Measurements from ENCODE around the gene MOV10.

Gene MOV10

DNA sequence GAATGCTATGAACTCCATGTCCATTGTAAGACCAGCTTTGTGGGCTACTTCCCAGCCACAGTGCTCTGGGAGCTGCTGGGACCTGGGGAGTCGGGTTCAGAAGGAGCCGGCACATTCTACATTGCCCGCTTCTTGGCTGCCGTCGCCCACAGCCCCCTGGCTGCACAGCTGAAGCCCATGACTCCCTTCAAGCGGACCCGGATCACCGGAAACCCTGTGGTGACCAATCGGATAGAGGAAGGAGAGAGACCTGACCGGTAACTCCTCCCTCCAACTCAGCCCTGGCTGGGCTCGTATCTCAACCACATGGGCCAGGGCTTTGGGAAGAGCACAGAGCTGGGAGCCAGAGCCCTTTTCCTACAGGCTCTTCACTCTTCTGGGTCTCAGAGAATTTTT is 15.4 kb downstream of the MOV10 start:
- Histone ChIP-seq H3K4me2 (ENCODE audit: low read length) (no peak overlapping the region), H3K9me3 (replicated peaks; ENCODE audit: low read length) (no peaks in the 10 kb centered on the region), H3K36me3 (ENCODE audit: insufficient read depth, low read length) (peaks cover 29% of the 10 kb centered on the region), H3K27me3 (ENCODE audit: control insufficient read depth, insufficient read depth, low read length) (no peaks in the 10 kb centered on the region), H3K9ac (ENCODE audit: low read depth, low read length) (no peak overlapping the region), H3K4me1 (ENCODE audit: control insufficient read depth, insufficient read depth, low read length) (no peaks in the 10 kb centered on the region), H3K4me3 (ENCODE audit: low read length) (no peak overlapping the region)

DNA sequence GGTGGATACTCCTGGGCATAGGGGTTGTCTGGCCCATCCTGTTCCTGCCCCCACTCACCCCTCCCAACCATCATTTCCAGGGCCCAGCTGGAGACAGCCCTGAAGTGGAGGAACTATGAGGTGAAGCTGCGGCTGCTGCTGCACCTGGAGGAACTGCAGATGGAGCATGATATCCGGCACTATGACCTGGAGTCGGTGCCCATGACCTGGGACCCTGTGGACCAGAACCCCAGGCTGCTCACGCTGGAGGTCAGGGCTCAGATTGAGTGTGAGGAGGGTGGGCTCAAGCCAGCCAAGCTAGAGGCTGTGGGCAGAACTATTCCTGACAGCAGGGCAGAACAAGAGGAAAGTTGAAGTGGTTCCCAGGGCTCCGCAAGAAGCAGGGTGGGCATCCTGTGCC is 18.2 kb downstream of the MOV10 start:
- Histone ChIP-seq H3K9ac (ENCODE audit: low read depth, low read length) (no peak overlapping the region), H3K9me3 (replicated peaks; ENCODE audit: low read length) (no peaks in the 10 kb centered on the region), H3K27me3 (ENCODE audit: control insufficient read depth, insufficient read depth, low read length) (no peaks in the 10 kb centered on the region), H3K36me3 (ENCODE audit: insufficient read depth, low read length) (peaks cover 39% of the 10 kb centered on the region), H3K4me2 (ENCODE audit: low read length) (no peak overlapping the region), H3K4me3 (ENCODE audit: low read length) (no peak overlapping the region), H3K4me1 (ENCODE audit: control insufficient read depth, insufficient read depth, low read length) (no peaks in the 10 kb centered on the region)

- no peaks in the 10 kb centered on the region for H3K27me3 ChIP-seq (ENCODE audit: control insufficient read depth, insufficient read depth, low read length)
- H3K4me3 ChIP-seq (ENCODE audit: low read length) = no peak overlapping the region
- no peaks in the 10 kb centered on the region for H3K9me3 ChIP-seq (replicated peaks; ENCODE audit: low read length)
- H3K4me2 ChIP-seq (ENCODE audit: low read length) = no peak overlapping the region
- H3K36me3 ChIP-seq (ENCODE audit: insufficient read depth, low read length) = peaks cover 46% of the 10 kb centered on the region
- no peaks in the 10 kb centered on the region for H3K4me1 ChIP-seq (ENCODE audit: control insufficient read depth, insufficient read depth, low read length)
- no peak overlapping the region for H3K9ac ChIP-seq (ENCODE audit: low read depth, low read length)
These were observed 19.4 kb downstream of the MOV10 start for GRCh38 chr1:112693821-112694220.

GRCh38 chr1:112694363-112694929 is 20.0 kb downstream of the MOV10 start:
- peaks cover 45% of the 10 kb centered on the region for H3K36me3 ChIP-seq (ENCODE audit: insufficient read depth, low read length)
- no peak overlapping the region for H3K4me2 ChIP-seq (ENCODE audit: low read length)
- H3K4me3 ChIP-seq (ENCODE audit: low read length) = no peak overlapping the region
- no peaks in the 10 kb centered on the region for H3K4me1 ChIP-seq (ENCODE audit: control insufficient read depth, insufficient read depth, low read length)
- H3K9ac ChIP-seq (ENCODE audit: low read depth, low read length) = no peak overlapping the region
- no peaks in the 10 kb centered on the region for H3K27me3 ChIP-seq (ENCODE audit: control insufficient read depth, insufficient read depth, low read length)
- no peaks in the 10 kb centered on the region for H3K9me3 ChIP-seq (replicated peaks; ENCODE audit: low read length)

DNA sequence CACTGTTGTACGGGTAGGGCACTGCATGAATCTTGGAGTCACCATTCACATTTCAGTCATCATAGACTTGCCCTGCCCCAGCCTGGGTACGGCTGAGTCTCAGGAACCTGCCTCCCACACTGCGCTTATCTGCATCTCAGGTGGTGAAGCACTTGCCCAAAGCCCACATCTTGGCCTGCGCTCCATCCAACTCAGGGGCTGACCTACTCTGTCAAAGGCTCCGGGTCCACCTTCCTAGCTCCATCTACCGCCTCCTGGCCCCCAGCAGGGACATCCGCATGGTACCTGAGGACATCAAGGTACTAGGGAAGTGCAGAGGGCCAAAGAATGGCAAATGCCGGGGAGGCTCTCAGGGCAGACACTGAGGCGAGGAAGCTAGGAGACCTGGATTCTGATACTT is 20.8 kb downstream of the MOV10 start:
- H3K36me3 ChIP-seq (ENCODE audit: insufficient read depth, low read length) = peaks cover 47% of the 10 kb centered on the region

DNA sequence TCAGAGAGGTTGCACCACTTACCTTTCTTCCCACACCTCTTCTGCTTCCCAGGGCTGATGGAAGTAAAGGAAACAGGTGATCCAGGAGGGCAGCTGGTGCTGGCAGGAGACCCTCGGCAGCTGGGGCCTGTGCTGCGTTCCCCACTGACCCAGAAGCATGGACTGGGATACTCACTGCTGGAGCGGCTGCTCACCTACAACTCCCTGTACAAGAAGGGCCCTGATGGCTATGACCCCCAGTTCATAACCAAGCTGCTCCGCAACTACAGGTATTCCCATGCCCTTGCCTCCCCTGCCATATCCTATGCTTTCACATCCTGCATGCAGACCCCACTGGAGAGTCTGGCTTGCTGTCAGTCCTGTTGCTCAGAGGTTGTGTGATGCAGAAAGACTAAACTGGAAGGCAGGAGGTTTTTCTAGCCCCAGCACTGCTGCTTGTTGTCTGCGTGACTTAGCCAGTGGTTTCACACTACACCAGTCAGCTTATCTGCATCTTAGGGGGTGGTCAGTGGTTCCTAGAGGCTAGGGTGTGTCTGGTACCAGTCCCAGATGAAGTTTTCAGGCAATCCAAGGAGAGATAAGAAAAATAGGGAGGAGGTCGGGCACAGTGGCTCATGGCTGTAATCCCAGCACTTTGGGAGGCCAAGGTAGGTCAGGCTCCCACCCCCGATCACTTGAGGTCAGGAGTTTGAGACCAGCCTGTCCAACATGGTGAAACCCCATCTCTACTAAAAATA is 22.3 kb downstream of the MOV10 start:
- Histone ChIP-seq H3K9ac (ENCODE audit: low read depth, low read length) (no peak overlapping the region), H3K9me3 (replicated peaks; ENCODE audit: low read length) (no peaks in the 10 kb centered on the region), H3K4me2 (ENCODE audit: low read length) (no peak overlapping the region), H3K27me3 (ENCODE audit: control insufficient read depth, insufficient read depth, low read length) (no peaks in the 10 kb centered on the region), H3K4me3 (ENCODE audit: low read length) (no peak overlapping the region), H3K36me3 (ENCODE audit: insufficient read depth, low read length) (peaks cover 56% of the 10 kb centered on the region), H3K4me1 (ENCODE audit: control insufficient read depth, insufficient read depth, low read length) (peaks cover 20% of the 10 kb centered on the region)

More for the DNA sequence above, 20.8 kb downstream of the MOV10 start:
- Histone ChIP-seq H3K4me1 (ENCODE audit: control insufficient read depth, insufficient read depth, low read length) (peaks cover 6% of the 10 kb centered on the region), H3K4me3 (ENCODE audit: low read length) (no peak overlapping the region), H3K9me3 (replicated peaks; ENCODE audit: low read length) (no peaks in the 10 kb centered on the region), H3K9ac (ENCODE audit: low read depth, low read length) (no peak overlapping the region), H3K4me2 (ENCODE audit: low read length) (no peak overlapping the region), H3K27me3 (ENCODE audit: control insufficient read depth, insufficient read depth, low read length) (no peaks in the 10 kb centered on the region)

- no peaks in the 10 kb centered on the region for H3K9me3 ChIP-seq (replicated peaks; ENCODE audit: low read length)
- H3K4me2 ChIP-seq (ENCODE audit: low read length) = no peak overlapping the region
- H3K9ac ChIP-seq (ENCODE audit: low read depth, low read length) = no peak overlapping the region
- H3K36me3 ChIP-seq (ENCODE audit: insufficient read depth, low read length) = peaks cover 62% of the 10 kb centered on the region
- H3K27me3 ChIP-seq (ENCODE audit: control insufficient read depth, insufficient read depth, low read length) = no peaks in the 10 kb centered on the region
- H3K4me3 ChIP-seq (ENCODE audit: low read length) = no peak overlapping the region
- peaks cover 31% of the 10 kb centered on the region for H3K4me1 ChIP-seq (ENCODE audit: control insufficient read depth, insufficient read depth, low read length)
These were observed 23.3 kb downstream of the MOV10 start for GRCh38 chr1:112697781-112698201.

DNA sequence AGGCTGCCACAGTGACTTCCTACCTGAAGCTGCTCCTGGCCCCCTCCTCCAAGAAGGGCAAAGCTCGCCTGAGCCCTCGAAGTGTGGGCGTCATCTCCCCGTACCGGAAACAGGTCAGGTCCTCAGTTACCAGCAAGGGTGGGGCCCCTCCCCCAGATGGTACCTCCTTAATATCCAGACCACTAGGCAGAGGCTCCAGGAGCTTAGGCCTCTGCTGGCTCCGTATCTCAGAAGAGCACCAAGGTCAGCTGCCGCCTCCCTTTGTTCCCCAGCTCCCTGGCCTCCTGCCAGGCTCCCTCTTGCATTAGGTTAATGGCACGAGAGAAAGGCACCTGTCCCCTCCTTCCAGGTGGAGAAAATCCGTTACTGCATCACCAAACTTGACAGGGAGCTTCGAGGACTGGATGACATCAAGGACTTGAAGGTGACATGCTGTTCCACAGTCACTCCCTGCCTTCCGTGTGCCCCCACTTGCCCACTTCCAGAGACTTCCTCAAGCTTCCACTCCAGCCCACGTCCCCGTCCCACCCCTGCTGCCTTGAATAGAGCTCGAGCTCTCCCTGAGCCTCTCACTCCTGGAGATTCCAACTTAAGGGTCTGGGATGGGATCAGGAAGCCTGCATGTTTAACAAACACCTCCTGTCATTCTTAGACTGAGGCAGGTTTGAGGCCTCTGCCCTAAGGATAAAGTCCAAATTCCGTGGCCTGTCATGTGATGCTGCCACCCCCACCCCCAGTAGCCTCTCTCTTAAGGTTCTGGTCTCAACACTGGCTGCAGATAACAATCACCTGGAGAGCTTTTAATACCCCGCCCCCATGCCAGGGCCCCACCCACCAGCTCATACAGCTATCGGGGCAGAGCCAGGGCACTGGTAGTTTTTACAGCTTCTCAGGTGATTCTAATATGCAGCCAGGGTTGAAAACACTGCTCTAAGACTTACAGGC is 24.2 kb downstream of the MOV10 start:
- H3K4me3 ChIP-seq (ENCODE audit: low read length) = no peak overlapping the region
- H3K9me3 ChIP-seq (replicated peaks; ENCODE audit: low read length) = no peaks in the 10 kb centered on the region
- H3K4me2 ChIP-seq (ENCODE audit: low read length) = no peak overlapping the region
- H3K4me1 ChIP-seq (ENCODE audit: control insufficient read depth, insufficient read depth, low read length) = peaks cover 34% of the 10 kb centered on the region
- H3K27me3 ChIP-seq (ENCODE audit: control insufficient read depth, insufficient read depth, low read length) = no peaks in the 10 kb centered on the region
- peaks cover 64% of the 10 kb centered on the region for H3K36me3 ChIP-seq (ENCODE audit: insufficient read depth, low read length)
- no peak overlapping the region for H3K9ac ChIP-seq (ENCODE audit: low read depth, low read length)

GRCh38 chr1:112699425-112700144 is 25.1 kb downstream of the MOV10 start:
- H3K36me3 ChIP-seq (ENCODE audit: insufficient read depth, low read length) = peaks cover 68% of the 10 kb centered on the region
- no peaks in the 10 kb centered on the region for H3K27me3 ChIP-seq (ENCODE audit: control insufficient read depth, insufficient read depth, low read length)
- H3K4me3 ChIP-seq (ENCODE audit: low read length) = no peak overlapping the region
- H3K4me1 ChIP-seq (ENCODE audit: control insufficient read depth, insufficient read depth, low read length) = peaks cover 43% of the 10 kb centered on the region
- peak overlapping the region; percentile 47 for H3K9ac ChIP-seq (ENCODE audit: low read depth, low read length)
- no peaks in the 10 kb centered on the region for H3K9me3 ChIP-seq (replicated peaks; ENCODE audit: low read length)
- no peak overlapping the region for H3K4me2 ChIP-seq (ENCODE audit: low read length)

DNA sequence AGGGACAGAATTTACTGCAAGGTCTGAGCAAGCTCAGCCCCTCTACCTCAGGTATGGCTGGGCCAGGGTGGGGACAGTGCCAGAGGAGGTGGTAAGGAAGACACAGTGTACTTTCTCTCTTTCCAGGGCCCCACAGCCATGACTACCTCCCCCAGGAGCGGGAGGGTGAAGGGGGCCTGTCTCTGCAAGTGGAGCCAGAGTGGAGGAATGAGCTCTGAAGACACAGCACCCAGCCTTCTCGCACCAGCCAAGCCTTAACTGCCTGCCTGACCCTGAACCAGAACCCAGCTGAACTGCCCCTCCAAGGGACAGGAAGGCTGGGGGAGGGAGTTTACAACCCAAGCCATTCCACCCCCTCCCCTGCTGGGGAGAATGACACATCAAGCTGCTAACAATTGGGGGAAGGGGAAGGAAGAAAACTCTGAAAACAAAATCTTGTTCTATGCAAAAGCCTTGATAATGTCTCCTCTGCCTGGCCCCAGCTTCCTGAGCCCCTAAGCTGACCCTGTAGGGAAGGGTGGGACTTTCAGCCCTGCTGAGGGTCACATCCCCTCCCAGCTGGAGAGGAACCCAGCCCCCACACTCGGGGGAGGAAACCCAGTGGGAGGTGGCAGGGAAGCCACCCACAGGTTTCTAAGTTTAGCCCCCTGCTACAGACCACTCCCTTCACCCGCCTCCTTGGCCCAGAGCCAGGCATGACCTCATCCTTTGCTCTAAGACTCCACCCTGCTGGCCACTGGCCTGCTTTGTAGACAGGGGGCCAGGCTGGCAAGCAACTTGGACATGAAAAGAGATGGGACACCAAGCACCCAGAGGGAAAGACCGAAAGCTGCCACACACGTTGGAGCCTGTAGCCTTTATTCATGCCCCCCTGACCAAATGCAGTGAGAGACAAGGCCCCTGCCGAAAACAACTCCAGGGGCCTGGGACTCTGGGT is 26.1 kb downstream of the MOV10 start:
- peaks cover 62% of the 10 kb centered on the region for H3K36me3 ChIP-seq (ENCODE audit: insufficient read depth, low read length)
- peaks cover 50% of the 10 kb centered on the region for H3K4me1 ChIP-seq (ENCODE audit: control insufficient read depth, insufficient read depth, low read length)
- no peaks in the 10 kb centered on the region for H3K9me3 ChIP-seq (replicated peaks; ENCODE audit: low read length)
- peak overlapping the region; percentile 54 for H3K9ac ChIP-seq (ENCODE audit: low read depth, low read length)
- H3K4me2 ChIP-seq (ENCODE audit: low read length) = peak overlapping the region; percentile 78
- no peaks in the 10 kb centered on the region for H3K27me3 ChIP-seq (ENCODE audit: control insufficient read depth, insufficient read depth, low read length)
- peak overlapping the region; percentile 48 for H3K4me3 ChIP-seq (ENCODE audit: low read length)

Measured in skeletal muscle satellite cell (primary cell).